ENCODE measurements around the gene KCND3.

DNA sequence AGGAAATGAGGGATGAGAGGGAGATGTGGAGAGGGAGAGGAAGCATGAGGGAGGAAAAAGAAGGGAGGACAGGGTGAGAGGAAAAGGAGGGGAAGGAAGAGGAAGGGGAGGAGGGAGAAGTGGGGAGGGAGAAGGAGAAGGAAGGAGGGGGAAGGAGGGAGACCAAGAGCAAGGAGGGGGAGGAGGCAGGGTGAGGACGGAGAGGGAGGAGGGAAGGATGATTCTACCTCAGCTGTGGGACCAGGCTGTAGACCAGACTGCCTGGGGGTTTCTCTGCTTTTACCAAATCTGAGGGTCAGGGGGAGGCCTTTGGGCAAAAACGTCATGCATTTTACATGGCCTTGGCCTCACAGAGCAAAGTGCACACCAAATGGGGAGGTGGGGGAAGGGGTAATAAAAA is 94.5 kb downstream of the KCND3 start:
- TF ChIP-seq, protein P1, sequence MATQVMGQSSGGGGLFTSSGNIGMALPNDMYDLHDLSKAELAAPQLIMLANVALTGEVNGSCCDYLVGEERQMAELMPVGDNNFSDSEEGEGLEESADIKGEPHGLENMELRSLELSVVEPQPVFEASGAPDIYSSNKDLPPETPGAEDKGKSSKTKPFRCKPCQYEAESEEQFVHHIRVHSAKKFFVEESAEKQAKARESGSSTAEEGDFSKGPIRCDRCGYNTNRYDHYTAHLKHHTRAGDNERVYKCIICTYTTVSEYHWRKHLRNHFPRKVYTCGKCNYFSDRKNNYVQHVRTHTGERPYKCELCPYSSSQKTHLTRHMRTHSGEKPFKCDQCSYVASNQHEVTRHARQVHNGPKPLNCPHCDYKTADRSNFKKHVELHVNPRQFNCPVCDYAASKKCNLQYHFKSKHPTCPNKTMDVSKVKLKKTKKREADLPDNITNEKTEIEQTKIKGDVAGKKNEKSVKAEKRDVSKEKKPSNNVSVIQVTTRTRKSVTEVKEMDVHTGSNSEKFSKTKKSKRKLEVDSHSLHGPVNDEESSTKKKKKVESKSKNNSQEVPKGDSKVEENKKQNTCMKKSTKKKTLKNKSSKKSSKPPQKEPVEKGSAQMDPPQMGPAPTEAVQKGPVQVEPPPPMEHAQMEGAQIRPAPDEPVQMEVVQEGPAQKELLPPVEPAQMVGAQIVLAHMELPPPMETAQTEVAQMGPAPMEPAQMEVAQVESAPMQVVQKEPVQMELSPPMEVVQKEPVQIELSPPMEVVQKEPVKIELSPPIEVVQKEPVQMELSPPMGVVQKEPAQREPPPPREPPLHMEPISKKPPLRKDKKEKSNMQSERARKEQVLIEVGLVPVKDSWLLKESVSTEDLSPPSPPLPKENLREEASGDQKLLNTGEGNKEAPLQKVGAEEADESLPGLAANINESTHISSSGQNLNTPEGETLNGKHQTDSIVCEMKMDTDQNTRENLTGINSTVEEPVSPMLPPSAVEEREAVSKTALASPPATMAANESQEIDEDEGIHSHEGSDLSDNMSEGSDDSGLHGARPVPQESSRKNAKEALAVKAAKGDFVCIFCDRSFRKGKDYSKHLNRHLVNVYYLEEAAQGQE (IDR thresholded peaks at IDR 0.05): no peak
- TF ChIP-seq, protein P2, sequence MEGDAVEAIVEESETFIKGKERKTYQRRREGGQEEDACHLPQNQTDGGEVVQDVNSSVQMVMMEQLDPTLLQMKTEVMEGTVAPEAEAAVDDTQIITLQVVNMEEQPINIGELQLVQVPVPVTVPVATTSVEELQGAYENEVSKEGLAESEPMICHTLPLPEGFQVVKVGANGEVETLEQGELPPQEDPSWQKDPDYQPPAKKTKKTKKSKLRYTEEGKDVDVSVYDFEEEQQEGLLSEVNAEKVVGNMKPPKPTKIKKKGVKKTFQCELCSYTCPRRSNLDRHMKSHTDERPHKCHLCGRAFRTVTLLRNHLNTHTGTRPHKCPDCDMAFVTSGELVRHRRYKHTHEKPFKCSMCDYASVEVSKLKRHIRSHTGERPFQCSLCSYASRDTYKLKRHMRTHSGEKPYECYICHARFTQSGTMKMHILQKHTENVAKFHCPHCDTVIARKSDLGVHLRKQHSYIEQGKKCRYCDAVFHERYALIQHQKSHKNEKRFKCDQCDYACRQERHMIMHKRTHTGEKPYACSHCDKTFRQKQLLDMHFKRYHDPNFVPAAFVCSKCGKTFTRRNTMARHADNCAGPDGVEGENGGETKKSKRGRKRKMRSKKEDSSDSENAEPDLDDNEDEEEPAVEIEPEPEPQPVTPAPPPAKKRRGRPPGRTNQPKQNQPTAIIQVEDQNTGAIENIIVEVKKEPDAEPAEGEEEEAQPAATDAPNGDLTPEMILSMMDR (IDR thresholded peaks at IDR 0.05; ENCODE audit: low read depth, low read length, missing input control): no peak
- TF ChIP-seq FOXA1 (IDR thresholded peaks at IDR 0.05) (no peak), RAD21 (IDR thresholded peaks at IDR 0.05) (no peak), YY1 (IDR thresholded peaks at IDR 0.05) (no peak), HNF4G (IDR thresholded peaks at IDR 0.05) (no peak), TAF1 (conservative IDR thresholded peaks at IDR 0.05) (no peak), EGR1 (IDR thresholded peaks at IDR 0.05; ENCODE audit: low read depth in 2 of 2) (no peak)
- TF ChIP-seq, protein P3, sequence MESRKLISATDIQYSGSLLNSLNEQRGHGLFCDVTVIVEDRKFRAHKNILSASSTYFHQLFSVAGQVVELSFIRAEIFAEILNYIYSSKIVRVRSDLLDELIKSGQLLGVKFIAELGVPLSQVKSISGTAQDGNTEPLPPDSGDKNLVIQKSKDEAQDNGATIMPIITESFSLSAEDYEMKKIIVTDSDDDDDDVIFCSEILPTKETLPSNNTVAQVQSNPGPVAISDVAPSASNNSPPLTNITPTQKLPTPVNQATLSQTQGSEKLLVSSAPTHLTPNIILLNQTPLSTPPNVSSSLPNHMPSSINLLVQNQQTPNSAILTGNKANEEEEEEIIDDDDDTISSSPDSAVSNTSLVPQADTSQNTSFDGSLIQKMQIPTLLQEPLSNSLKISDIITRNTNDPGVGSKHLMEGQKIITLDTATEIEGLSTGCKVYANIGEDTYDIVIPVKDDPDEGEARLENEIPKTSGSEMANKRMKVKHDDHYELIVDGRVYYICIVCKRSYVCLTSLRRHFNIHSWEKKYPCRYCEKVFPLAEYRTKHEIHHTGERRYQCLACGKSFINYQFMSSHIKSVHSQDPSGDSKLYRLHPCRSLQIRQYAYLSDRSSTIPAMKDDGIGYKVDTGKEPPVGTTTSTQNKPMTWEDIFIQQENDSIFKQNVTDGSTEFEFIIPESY (IDR thresholded peaks at IDR 0.05): no peak
- TF ChIP-seq, protein P4, sequence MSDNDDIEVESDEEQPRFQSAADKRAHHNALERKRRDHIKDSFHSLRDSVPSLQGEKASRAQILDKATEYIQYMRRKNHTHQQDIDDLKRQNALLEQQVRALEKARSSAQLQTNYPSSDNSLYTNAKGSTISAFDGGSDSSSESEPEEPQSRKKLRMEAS (IDR thresholded peaks at IDR 0.05): no peak
